HL-60 (cell line): Measurements from ENCODE around the gene ANKRD26.

Experiments used
- CTCF ChIP-seq: IDR thresholded peaks from one replicate; pipeline ENCODE4 v1.5.1; 2011; ENCODE audit warnings: low read length, control low read depth, inconsistent platforms; ENCODE audit not compliant: insufficient read depth
- POLR2AphosphoS5 ChIP-seq: IDR thresholded peaks from 2 replicates; pipeline ENCODE4 v1.6.1; 2012; ENCODE audit warnings: low read depth
- REST ChIP-seq: IDR thresholded peaks from 2 replicates; pipeline ENCODE4 v1.6.1; 2012; ENCODE audit warnings: low read depth; ENCODE audit not compliant: insufficient replicate concordance

GRCh38 chr10:27143686-27144085, 43.4 kb upstream of the ANKRD26 start:
- no peak for TF ChIP-seq POLR2AphosphoS5
- no peak for TF ChIP-seq CTCF
- no peak for TF ChIP-seq REST
